NCI-H748 (cell line): ENCODE data around the gene PARP12.
"Not testable (repeated sequence)": the region's sequence is repeated elsewhere in the genome, so short reads cannot be mapped to it uniquely, and the experiment has no call there.

ENCODE experiments used
- DNase-seq: peaks from one replicate; lab custom pipeline; 2025; ENCODE audit not compliant: unreplicated experiment; lab: John Stamatoyannopoulos, UW

Gene PARP12

GRCh38 chr7:140062528-140063299 is at the start of gene PARP12:
TSS of gene PARP12 (minus strand) at chr7:140062951. CDS start at chr7:140062847, 104 bp downstream.
- peak; percentile 86 for DNase-seq

GRCh38 chr7:140108777-140109176 is 46.0 kb upstream of the PARP12 start:
- not testable (repeated sequence) for DNase-seq

GRCh38 chr7:140096459-140096858 is 33.7 kb upstream of the PARP12 start:
- no peak for DNase-seq

- DNase-seq, result no peak
Measured at GRCh38 chr7:140093375-140093774, 30.6 kb upstream of the PARP12 start.

- no peak for DNase-seq
Measured at GRCh38 chr7:140085447-140085846, 22.7 kb upstream of the PARP12 start.

GRCh38 chr7:140084972-140085371 is 22.2 kb upstream of the PARP12 start:
- no peak for DNase-seq

- DNase-seq, result no peak
Measured at GRCh38 chr7:140084142-140084655, 21.4 kb upstream of the PARP12 start.

GRCh38 chr7:140082770-140083169 is 20.0 kb upstream of the PARP12 start:
- DNase-seq, result no peak

GRCh38 chr7:140081774-140082425 is 19.1 kb upstream of the PARP12 start:
- DNase-seq, result no peak

- DNase-seq, result no peak
Measured at GRCh38 chr7:140080919-140081318, 18.2 kb upstream of the PARP12 start.

GRCh38 chr7:140079121-140079536 is 16.4 kb upstream of the PARP12 start:
- DNase-seq, result no peak

- no peak for DNase-seq
Measured at GRCh38 chr7:140078392-140078791, 15.6 kb upstream of the PARP12 start.

- DNase-seq, result no peak
Measured at GRCh38 chr7:140074780-140075179, 12.0 kb upstream of the PARP12 start.

- no peak for DNase-seq
Measured at GRCh38 chr7:140070546-140070945, 7.8 kb upstream of the PARP12 start.

GRCh38 chr7:140069298-140069949 is 6.7 kb upstream of the PARP12 start:
- no peak for DNase-seq

GRCh38 chr7:140068033-140068432 is 5.3 kb upstream of the PARP12 start:
- DNase-seq, result no peak

- no peak for DNase-seq
Measured at GRCh38 chr7:140067052-140067451, 4.3 kb upstream of the PARP12 start.

- peak; percentile 80 for DNase-seq
Measured at GRCh38 chr7:140062118-140062527, 628 bp downstream of the PARP12 start.

GRCh38 chr7:140061607-140061930 is 1.2 kb downstream of the PARP12 start:
- DNase-seq, result no peak

- DNase-seq, result peak; percentile 26
Measured at GRCh38 chr7:140060788-140061606, 1.8 kb downstream of the PARP12 start.

- DNase-seq, result no peak
Measured at GRCh38 chr7:140060243-140060630, 2.5 kb downstream of the PARP12 start.
